ENCODE data around the gene MAGEB2.
"Not testable (repeated sequence)": the region's sequence is repeated elsewhere in the genome, so short reads cannot be mapped to it uniquely, and the experiment has no call there.

Gene MAGEB2

GRCh38 chrX:30215357-30215843, at the start of gene MAGEB2:
TSS of gene MAGEB2 (plus strand) at chrX:30215563. CDS start at chrX:30218581, 3,018 bp downstream.
- no peak for DNase-seq

- DNase-seq, result no peak
These were observed 44.5 kb upstream of the MAGEB2 start for GRCh38 chrX:30170900-30171299.

GRCh38 chrX:30181353-30181752, 34.0 kb upstream of the MAGEB2 start:
- DNase-seq, result no peak

- no peak for DNase-seq
These were observed 31.8 kb upstream of the MAGEB2 start for GRCh38 chrX:30183554-30183953.

- no peak for DNase-seq
These were observed 24.9 kb upstream of the MAGEB2 start for GRCh38 chrX:30190426-30190825.

GRCh38 chrX:30193910-30194309, 21.5 kb upstream of the MAGEB2 start:
- not testable (repeated sequence) for DNase-seq

GRCh38 chrX:30196322-30196721, 19.0 kb upstream of the MAGEB2 start:
- DNase-seq, result no peak

GRCh38 chrX:30212172-30212571, 3.2 kb upstream of the MAGEB2 start:
- no peak for DNase-seq

- no peak for DNase-seq
These were observed 2.1 kb downstream of the MAGEB2 start for GRCh38 chrX:30217465-30217864.

- no peak for DNase-seq
These were observed 4.0 kb downstream of the MAGEB2 start for GRCh38 chrX:30219372-30219771.

- no peak for DNase-seq
These were observed 5.3 kb downstream of the MAGEB2 start for GRCh38 chrX:30220661-30221060.

- DNase-seq, result no peak
These were observed 9.2 kb downstream of the MAGEB2 start for GRCh38 chrX:30224536-30224935.

GRCh38 chrX:30228526-30228925, 13.2 kb downstream of the MAGEB2 start:
- no peak for DNase-seq

GRCh38 chrX:30230395-30230794, 15.0 kb downstream of the MAGEB2 start, which contains the start of gene MAGEB3:
TSS of gene MAGEB3 (plus strand) at chrX:30230657. CDS start at chrX:30235925, 5,268 bp downstream.
- no peak for DNase-seq

- no peak for DNase-seq
These were observed 26.5 kb downstream of the MAGEB2 start, which contains the start of gene MAGEB4 for GRCh38 chrX:30241724-30242415. TSS of gene MAGEB4 (plus strand) at chrX:30242000. CDS start at chrX:30242136, 136 bp downstream.

GRCh38 chrX:30246769-30247489, 31.6 kb downstream of the MAGEB2 start, which contains the start of gene MAGEB1:
TSS of gene MAGEB1 (plus strand) at chrX:30247146. CDS start at chrX:30250494, 3,348 bp downstream.
- DNase-seq, result no peak

- DNase-seq, result no peak
These were observed 33.5 kb downstream of the MAGEB2 start for GRCh38 chrX:30248854-30249253.

- DNase-seq, result no peak
These were observed 37.9 kb downstream of the MAGEB2 start for GRCh38 chrX:30253257-30253656.

- no peak for DNase-seq
These were observed 44.6 kb downstream of the MAGEB2 start for GRCh38 chrX:30259927-30260326.

GRCh38 chrX:30261012-30261411, 45.6 kb downstream of the MAGEB2 start:
- DNase-seq, result no peak

GRCh38 chrX:30262763-30263162, 47.4 kb downstream of the MAGEB2 start:
- DNase-seq, result no peak
